HepG2 (cell line): ENCODE measurements around the gene TMEM107. TPM values are rescaled to one million over a fixed set of nuclear protein-coding genes. Genes with fewer than 3 reads are reported as not detected.

Experiments
- ATAC-seq: fragments of 200-7000 bp; cut with Tn5 transposase; 3 replicates; pipeline ENCODE4 v1.9.1; 2020; ENCODE audit warnings: mild to moderate bottlenecking, moderate library complexity
- BruUV-seq: library from RNA; stranded (reverse); fragments of 400-500 nt; replicated peaks from 2 replicates; lab custom pipeline; 2021; lab: Mats Ljungman, UMichigan
- CTCF ChIA-PET: fragments of 300-600 bp; formaldehyde crosslinking; extraction: SDS; loops from one replicate; lab custom pipeline; 2021; ENCODE audit warnings: low total read pairs, inconsistent platforms, low intra/inter-chr PET ratio; lab: Yijun Ruan, JAX
- POLR2A ChIA-PET: fragments of 350-600 bp; sonication (Branson Sonifier 250); formaldehyde crosslinking; loops from one replicate; lab custom pipeline; 2020; ENCODE audit warnings: antibody characterized with exemption, inconsistent platforms; lab: Yijun Ruan, JAX
- DNase-seq: peaks from one replicate; pipeline ENCODE4 v3.0.0-alpha.2; 2015; ENCODE audit warnings: low spot score
- FAIRE-seq: peaks from 3 replicates; lab custom pipeline; 2011; peaks lifted over from hg19 to GRCh38; lab: Jason Lieb, UNC
- H2AFZ ChIP-seq: one replicate; pipeline ENCODE4 v1.6.1; 2011; ENCODE audit warnings: low read length, inconsistent platforms
- H3K27ac ChIP-seq: fragments of 300-600 bp; 3 replicates; pipeline ENCODE4 v1.8.0; 2011; ENCODE audit warnings: mixed run types, mild to moderate bottlenecking, mixed read lengths, low read length, inconsistent platforms; ENCODE audit not compliant: insufficient read depth; ENCODE audit errors: extremely low read length
- H3K27me3 ChIP-seq, 2 experiments: fragments of 200-600 bp in 1 of 2; 2 replicates in 1 of 2; 3 replicates in 1 of 2; pipeline versions ENCODE4 v1.6.0 to v1.8.0; 2011; ENCODE audit warnings: low read length in 2 of 2, mild to moderate bottlenecking in 2 of 2, moderate library complexity in 2 of 2, inconsistent platforms in 1 of 2; ENCODE audit not compliant: insufficient read depth in 2 of 2, control insufficient read depth in 1 of 2
- H3K36me3 ChIP-seq, 2 experiments: fragments of 200-600 bp in 1 of 2; replicated peaks in 1 of 2; 2 replicates in 1 of 2; 3 replicates in 1 of 2; pipeline versions ENCODE4 v1.5.1 to v1.8.0; 2011; ENCODE audit warnings: low read length in 2 of 2, inconsistent platforms in 1 of 2; ENCODE audit not compliant: insufficient read depth in 2 of 2, control insufficient read depth in 1 of 2
- H3K4me1 ChIP-seq: 2 replicates; pipeline ENCODE4 v1.5.1; 2012; ENCODE audit warnings: low read length, inconsistent platforms; ENCODE audit not compliant: insufficient read depth
- H3K4me2 ChIP-seq: 2 replicates; pipeline ENCODE4 v1.6.0; 2011; ENCODE audit warnings: low read depth, low read length, inconsistent platforms
- H3K4me3 ChIP-seq, 3 experiments: fragments of 200-600 bp in 1 of 3; sonication (generic), shearing (Covaris generic) in 1 of 3; replicated peaks in 1 of 3; 2 replicates each; pipeline ENCODE4 v1.5.1; 2011 to 2016; ENCODE audit warnings: low read length in 3 of 3, inconsistent platforms in 2 of 3, low read depth in 2 of 3, mild to moderate bottlenecking in 2 of 3, control low read depth in 1 of 3, mixed read lengths in 1 of 3; ENCODE audit not compliant: insufficient read depth in 1 of 3
- H3K79me2 ChIP-seq: one replicate; pipeline ENCODE4 v1.6.1; 2011; ENCODE audit warnings: low read length, inconsistent platforms; ENCODE audit not compliant: insufficient read depth
- H3K9ac ChIP-seq: 2 replicates; pipeline ENCODE4 v1.6.0; 2011; ENCODE audit warnings: mild to moderate bottlenecking, low read depth, low read length, inconsistent platforms; ENCODE audit not compliant: insufficient read depth
- H3K9me3 ChIP-seq: 2 replicates; pipeline ENCODE4 v1.5.1; 2012; ENCODE audit warnings: mild to moderate bottlenecking, low read length
- H4K20me1 ChIP-seq: 2 replicates; pipeline ENCODE4 v1.6.0; 2011; ENCODE audit warnings: inconsistent platforms, mild to moderate bottlenecking, low read length, moderate library complexity; ENCODE audit not compliant: insufficient read depth
- CBX5 ChIP-seq: sonication (generic); formaldehyde crosslinking; IDR thresholded peaks from 2 replicates; pipeline ENCODE4 v1.4.0; 2020; ENCODE audit warnings: missing genetic modification reagents, borderline replicate concordance
- THAP11 ChIP-seq: IDR thresholded peaks from 2 replicates; pipeline ENCODE4 v1.6.1; 2016; ENCODE audit warnings: missing biosample characterization, missing genetic modification reagents
- ZNF549 ChIP-seq: sonication (generic); formaldehyde crosslinking; IDR thresholded peaks from 2 replicates; pipeline ENCODE4 v1.5.0; 2020; ENCODE audit warnings: missing genetic modification reagents
- WGBS: methylation state at CpG from one replicate; pipeline ENCODE4 v1.1.6; 2017; ENCODE audit warnings: low lambda C conversion rate; 5-methylcytosine and 5-hydroxymethylcytosine counted together
- in situ Hi-C: cut with HindIII; loops from 2 replicates; pipeline ENCODE4 v1.10.0; 2017; ENCODE audit warnings: low pct_unique_long_range_greater_than_20kb; ENCODE audit not compliant: extremely low pct_ligation_motif_present
- intact Hi-C: fragments of 100-400 bp; cut with micrococcal nuclease; formaldehyde crosslinking; loops from one replicate; pipeline ENCODE4 v1.10.0; 2022; ENCODE audit not compliant: unreplicated experiment
- polyA plus RNA-seq, 8 experiments: library from polyadenylated mRNA; depleted of rRNA in 3 of 8; stranded (reverse) in 7 of 8; unstranded in 1 of 8; fragments of >200 nt; fragmentation: Illumina TruSeq in 4 of 8; extraction: Trizol in 4 of 8; gene quantifications; 2 replicates each; pipeline versions ENCODE4 v1.2.1 to v1.2.3, GENCODE V29; 2011 to 2016; ENCODE audit warnings: low read depth in 4 of 8, missing spikeins in 1 of 8, mixed read lengths in 1 of 8; ENCODE audit not compliant: insufficient read depth in 1 of 8
- total RNA-seq, 5 experiments: library from RNA; depleted of rRNA; stranded (reverse); fragments of >200 nt; fragmentation: Illumina TruSeq; extraction: Trizol; gene quantifications; 2 replicates each; pipeline ENCODE4 v1.2.3, GENCODE V29; 2016; ENCODE audit warnings: low read depth in 1 of 5
- TF ChIP-seq, protein P1 (sequence below): sonication (generic); formaldehyde crosslinking; IDR thresholded peaks from one replicate; pipeline ENCODE4 v1.5.1; 2020; ENCODE audit warnings: mild to moderate bottlenecking, missing genetic modification reagents; ENCODE audit errors: not compliant biosample characterization
- TF ChIP-seq, protein P2 (sequence below): sonication (generic); formaldehyde crosslinking; conservative IDR thresholded peaks from 2 replicates; pipeline ENCODE4 v1.8.0; 2022; ENCODE audit warnings: low read depth, missing genetic modification reagents
- TF ChIP-seq, protein P3 (sequence below): sonication (generic); formaldehyde crosslinking; IDR thresholded peaks from 2 replicates; pipeline ENCODE4 v1.8.0; 2022; ENCODE audit warnings: missing genetic modification reagents, mild to moderate bottlenecking, inconsistent platforms, borderline replicate concordance
- TF ChIP-seq, protein P4 (sequence below): sonication (generic); formaldehyde crosslinking; IDR thresholded peaks from 2 replicates; pipeline ENCODE4 v1.9.0; 2022; ENCODE audit warnings: missing genetic modification reagents, mild to moderate bottlenecking, borderline replicate concordance
- TF ChIP-seq, protein P5 (sequence below): conservative IDR thresholded peaks from 2 replicates; pipeline ENCODE4 v1.6.1; 2018; ENCODE audit warnings: missing genetic modification reagents

TMEM107 gene
- total and polyA plus RNA-seq, 2 of the 13 experiments (the other 11 are each of a cell fraction or from before 2014, with no cell fraction given): 7.2 to 15.3 TPM

DNA sequence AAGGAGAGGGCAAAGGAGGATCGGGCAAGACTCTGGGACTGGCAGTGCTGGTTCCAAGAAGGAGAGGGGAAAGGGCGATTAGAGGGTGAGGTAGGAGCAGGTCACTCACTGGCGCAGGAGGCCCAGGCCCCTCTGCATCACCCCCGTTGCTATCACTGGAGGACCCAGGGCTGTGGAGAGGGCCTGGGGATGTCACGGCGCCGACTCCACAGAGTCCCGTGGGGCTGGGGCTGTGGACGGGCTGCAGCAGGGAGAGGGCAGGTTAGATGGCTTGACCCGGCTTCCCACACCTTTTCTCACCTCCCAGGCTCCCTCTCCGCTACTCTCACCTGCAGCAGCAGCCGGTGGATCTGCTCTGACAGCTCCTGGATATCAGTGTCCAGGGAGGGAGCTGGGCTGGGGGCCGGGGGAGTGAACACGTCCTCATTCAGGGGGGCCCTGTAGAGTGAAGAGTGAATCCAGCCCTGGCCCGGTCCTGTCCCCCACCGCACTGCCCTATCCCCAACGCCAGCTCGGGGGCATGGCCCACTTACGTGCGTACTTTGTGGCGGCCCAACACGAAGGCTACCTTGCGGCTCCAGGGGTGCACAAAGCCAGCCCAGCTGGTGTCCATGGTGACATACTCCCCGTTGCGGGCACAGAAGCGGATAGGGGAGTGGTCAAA is 28.9 kb downstream of the TMEM107 start:
- BruUV-seq: no TSS peak
- TF ChIP-seq CBX5 (CRISPR knock-in tag) (no peak), THAP11 (CRISPR knock-in tag) (no peak), ZNF549 (CRISPR knock-in tag) (no peak)
- TF ChIP-seq, protein P1, sequence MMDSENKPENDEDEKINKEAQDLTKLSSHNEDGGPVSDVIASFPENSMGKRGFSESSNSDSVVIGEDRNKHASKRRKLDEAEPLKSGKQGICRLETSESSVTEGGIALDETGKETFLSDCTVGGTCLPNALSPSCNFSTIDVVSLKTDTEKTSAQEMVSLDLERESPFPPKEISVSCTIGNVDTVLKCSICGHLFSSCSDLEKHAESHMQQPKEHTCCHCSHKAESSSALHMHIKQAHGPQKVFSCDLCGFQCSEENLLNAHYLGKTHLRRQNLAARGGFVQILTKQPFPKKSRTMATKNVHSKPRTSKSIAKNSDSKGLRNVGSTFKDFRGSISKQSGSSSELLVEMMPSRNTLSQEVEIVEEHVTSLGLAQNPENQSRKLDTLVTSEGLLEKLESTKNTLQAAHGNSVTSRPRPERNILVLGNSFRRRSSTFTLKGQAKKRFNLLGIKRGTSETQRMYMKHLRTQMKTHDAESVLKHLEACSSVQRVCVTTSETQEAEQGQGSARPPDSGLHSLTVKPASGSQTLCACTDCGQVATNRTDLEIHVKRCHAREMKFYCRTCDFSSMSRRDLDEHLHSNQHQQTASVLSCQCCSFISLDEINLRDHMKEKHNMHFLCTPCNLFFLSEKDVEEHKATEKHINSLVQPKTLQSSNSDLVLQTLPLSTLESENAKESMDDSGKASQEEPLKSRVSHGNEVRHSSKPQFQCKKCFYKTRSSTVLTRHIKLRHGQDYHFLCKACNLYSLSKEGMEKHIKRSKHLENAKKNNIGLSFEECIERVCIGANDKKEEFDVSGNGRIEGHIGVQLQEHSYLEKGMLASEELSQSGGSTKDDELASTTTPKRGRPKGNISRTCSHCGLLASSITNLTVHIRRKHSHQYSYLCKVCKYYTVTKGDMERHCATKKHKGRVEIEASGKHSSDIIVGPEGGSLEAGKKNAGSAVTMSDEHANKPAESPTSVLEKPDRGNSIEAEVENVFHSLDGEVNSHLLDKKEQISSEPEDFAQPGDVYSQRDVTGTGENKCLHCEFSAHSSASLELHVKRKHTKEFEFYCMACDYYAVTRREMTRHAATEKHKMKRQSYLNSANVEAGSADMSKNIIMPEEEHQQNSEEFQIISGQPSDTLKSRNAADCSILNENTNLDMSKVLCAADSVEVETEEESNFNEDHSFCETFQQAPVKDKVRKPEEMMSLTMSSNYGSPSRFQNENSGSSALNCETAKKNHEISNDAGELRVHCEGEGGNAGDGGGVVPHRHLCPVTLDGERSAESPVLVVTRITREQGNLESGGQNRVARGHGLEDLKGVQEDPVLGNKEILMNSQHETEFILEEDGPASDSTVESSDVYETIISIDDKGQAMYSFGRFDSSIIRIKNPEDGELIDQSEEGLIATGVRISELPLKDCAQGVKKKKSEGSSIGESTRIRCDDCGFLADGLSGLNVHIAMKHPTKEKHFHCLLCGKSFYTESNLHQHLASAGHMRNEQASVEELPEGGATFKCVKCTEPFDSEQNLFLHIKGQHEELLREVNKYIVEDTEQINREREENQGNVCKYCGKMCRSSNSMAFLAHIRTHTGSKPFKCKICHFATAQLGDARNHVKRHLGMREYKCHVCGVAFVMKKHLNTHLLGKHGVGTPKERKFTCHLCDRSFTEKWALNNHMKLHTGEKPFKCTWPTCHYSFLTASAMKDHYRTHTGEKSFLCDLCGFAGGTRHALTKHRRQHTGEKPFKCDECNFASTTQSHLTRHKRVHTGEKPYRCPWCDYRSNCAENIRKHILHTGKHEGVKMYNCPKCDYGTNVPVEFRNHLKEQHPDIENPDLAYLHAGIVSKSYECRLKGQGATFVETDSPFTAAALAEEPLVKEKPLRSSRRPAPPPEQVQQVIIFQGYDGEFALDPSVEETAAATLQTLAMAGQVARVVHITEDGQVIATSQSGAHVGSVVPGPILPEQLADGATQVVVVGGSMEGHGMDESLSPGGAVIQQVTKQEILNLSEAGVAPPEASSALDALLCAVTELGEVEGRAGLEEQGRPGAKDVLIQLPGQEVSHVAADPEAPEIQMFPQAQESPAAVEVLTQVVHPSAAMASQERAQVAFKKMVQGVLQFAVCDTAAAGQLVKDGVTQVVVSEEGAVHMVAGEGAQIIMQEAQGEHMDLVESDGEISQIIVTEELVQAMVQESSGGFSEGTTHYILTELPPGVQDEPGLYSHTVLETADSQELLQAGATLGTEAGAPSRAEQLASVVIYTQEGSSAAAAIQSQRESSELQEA: no peak
- TF ChIP-seq, protein P2, sequence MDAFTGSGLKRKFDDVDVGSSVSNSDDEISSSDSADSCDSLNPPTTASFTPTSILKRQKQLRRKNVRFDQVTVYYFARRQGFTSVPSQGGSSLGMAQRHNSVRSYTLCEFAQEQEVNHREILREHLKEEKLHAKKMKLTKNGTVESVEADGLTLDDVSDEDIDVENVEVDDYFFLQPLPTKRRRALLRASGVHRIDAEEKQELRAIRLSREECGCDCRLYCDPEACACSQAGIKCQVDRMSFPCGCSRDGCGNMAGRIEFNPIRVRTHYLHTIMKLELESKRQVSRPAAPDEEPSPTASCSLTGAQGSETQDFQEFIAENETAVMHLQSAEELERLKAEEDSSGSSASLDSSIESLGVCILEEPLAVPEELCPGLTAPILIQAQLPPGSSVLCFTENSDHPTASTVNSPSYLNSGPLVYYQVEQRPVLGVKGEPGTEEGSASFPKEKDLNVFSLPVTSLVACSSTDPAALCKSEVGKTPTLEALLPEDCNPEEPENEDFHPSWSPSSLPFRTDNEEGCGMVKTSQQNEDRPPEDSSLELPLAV (CRISPR knock-in tag): no peak
- TF ChIP-seq, protein P3, sequence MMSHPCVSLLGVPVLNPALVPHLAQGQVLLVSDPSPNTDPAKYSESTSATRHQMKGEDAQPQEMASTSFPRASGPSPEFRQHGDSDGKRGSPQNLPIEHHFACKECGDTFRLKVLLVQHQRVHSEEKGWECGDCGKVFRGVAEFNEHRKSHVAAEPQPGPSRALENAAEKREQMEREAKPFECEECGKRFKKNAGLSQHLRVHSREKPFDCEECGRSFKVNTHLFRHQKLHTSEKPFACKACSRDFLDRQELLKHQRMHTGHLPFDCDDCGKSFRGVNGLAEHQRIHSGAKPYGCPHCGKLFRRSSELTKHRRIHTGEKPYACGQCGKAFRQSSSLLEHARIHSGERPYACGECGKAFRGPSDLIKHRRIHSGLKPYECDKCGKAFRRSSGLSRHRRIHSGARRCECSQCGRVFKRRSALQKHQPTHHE (CRISPR knock-in tag): no peak
- TF ChIP-seq, protein P4, sequence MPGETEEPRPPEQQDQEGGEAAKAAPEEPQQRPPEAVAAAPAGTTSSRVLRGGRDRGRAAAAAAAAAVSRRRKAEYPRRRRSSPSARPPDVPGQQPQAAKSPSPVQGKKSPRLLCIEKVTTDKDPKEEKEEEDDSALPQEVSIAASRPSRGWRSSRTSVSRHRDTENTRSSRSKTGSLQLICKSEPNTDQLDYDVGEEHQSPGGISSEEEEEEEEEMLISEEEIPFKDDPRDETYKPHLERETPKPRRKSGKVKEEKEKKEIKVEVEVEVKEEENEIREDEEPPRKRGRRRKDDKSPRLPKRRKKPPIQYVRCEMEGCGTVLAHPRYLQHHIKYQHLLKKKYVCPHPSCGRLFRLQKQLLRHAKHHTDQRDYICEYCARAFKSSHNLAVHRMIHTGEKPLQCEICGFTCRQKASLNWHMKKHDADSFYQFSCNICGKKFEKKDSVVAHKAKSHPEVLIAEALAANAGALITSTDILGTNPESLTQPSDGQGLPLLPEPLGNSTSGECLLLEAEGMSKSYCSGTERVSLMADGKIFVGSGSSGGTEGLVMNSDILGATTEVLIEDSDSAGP: no peak
- TF ChIP-seq, protein P5, sequence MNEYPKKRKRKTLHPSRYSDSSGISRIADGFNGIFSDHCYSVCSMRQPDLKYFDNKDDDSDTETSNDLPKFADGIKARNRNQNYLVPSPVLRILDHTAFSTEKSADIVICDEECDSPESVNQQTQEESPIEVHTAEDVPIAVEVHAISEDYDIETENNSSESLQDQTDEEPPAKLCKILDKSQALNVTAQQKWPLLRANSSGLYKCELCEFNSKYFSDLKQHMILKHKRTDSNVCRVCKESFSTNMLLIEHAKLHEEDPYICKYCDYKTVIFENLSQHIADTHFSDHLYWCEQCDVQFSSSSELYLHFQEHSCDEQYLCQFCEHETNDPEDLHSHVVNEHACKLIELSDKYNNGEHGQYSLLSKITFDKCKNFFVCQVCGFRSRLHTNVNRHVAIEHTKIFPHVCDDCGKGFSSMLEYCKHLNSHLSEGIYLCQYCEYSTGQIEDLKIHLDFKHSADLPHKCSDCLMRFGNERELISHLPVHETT (CRISPR knock-in tag): no peak

More for the DNA sequence above, 28.9 kb downstream of the TMEM107 start:
- ATAC-seq: no peak
- H3K27me3 ChIP-seq: no peaks in the 10 kb centered on the region
- no peaks in the 10 kb centered on the region for H3K79me2 ChIP-seq
- peaks cover 16 to 43% of the 10 kb centered on the region in 2 experiments; a peak in 4 of 5 replicates for H3K36me3 ChIP-seq
- H3K4me2 ChIP-seq: no peak overlapping the region
- POLR2A ChIA-PET: interaction anchor here (1.8 kb wide), 1 partner anchor 26 kb away, joined by 4 read pairs; no protein-coding TSS in a partner anchor
- H4K20me1 ChIP-seq: no peaks in the 10 kb centered on the region
- in situ Hi-C loops: no loop called here
- no peaks in the 10 kb centered on the region for H3K9me3 ChIP-seq
- CTCF ChIA-PET: no interaction called here
- H3K4me1 ChIP-seq: peaks cover 11% of the 10 kb centered on the region; the same call in 1 of the 2 replicates
- FAIRE-seq: no peak
- H3K9ac ChIP-seq: no peak overlapping the region
- DNase-seq: no peak
- H3K27ac ChIP-seq: no peak overlapping the region
- H3K4me3 ChIP-seq: no peak overlapping the region
- WGBS: 98% methylated on average over 17 of the region's 26 CpGs
- no peak overlapping the region for H2AFZ ChIP-seq
- intact Hi-C loops: loop anchor here (5.0 kb wide), 1 partner anchor 475 kb away; no protein-coding TSS in a partner anchor
